Activated CD8-positive, alpha-beta T cell treated with anti-CD3 and anti-CD28 coated beads for 36 hours (primary cell): Measurements from ENCODE around the gene ZNRF2. TPM values are rescaled to one million over a fixed set of nuclear protein-coding genes. Genes with fewer than 3 reads are reported as not detected.
A peak's percentile ranks its signal among the peaks of the same experiment; 100 is the strongest.

Experiments
- ATAC-seq: fragments of 200-7000 bp; cut with Tn5 transposase; one replicate; pipeline ENCODE4 v1.10.0; 2021; ENCODE audit warnings: mild to moderate bottlenecking, moderate library complexity
- CTCF ChIA-PET: fragments of 350-600 bp; sonication (Branson Sonifier 250); formaldehyde crosslinking; loops from one replicate; lab custom pipeline; 2021; ENCODE audit warnings: antibody characterized with exemption; lab: Charles Lee
- POLR2A ChIA-PET: fragments of 350-600 bp; sonication (Branson Sonifier 250); formaldehyde crosslinking; loops from one replicate; lab custom pipeline; 2021; ENCODE audit warnings: antibody characterized with exemption; lab: Charles Lee
- DNase-seq: peaks from one replicate; pipeline ENCODE4 v3.0.0-alpha.2; 2020
- H3K27ac Mint-ChIP-seq: one replicate; pipeline ENCODE4 v1.8.0; 2021; ENCODE audit warnings: mild to moderate bottlenecking, mixed read lengths
- H3K27me3 Mint-ChIP-seq: one replicate; pipeline ENCODE4 v1.8.0; 2021; ENCODE audit warnings: mixed read lengths
- H3K36me3 Mint-ChIP-seq: one replicate; pipeline ENCODE4 v1.8.0; 2021; ENCODE audit warnings: low read depth, mixed read lengths
- H3K4me1 Mint-ChIP-seq: one replicate; pipeline ENCODE4 v1.8.0; 2021; ENCODE audit warnings: low read depth, mixed read lengths
- H3K4me3 Mint-ChIP-seq: one replicate; pipeline ENCODE4 v1.8.0; 2021; ENCODE audit warnings: mild to moderate bottlenecking, moderate library complexity, mixed read lengths
- H3K9me3 Mint-ChIP-seq: one replicate; pipeline ENCODE4 v1.8.0; 2021; ENCODE audit warnings: mixed read lengths
- intact Hi-C: fragments of 100-400 bp; cut with micrococcal nuclease; formaldehyde crosslinking; loops from one replicate; pipeline ENCODE4 v1.10.0; 2022
- total RNA-seq, 2 experiments: library from RNA; stranded (reverse); gene quantifications; one replicate each; pipeline ENCODE4 v1.2.3, GENCODE V29; 2021
- TF ChIP-seq, protein P1 (sequence below): fragments of 200-600 bp; IDR thresholded peaks from one replicate; pipeline ENCODE4 v1.8.0; 2022; ENCODE audit warnings: antibody characterized with exemption, mild to moderate bottlenecking

Gene ZNRF2
- total RNA-seq, 2 experiments from 2014 or later, result 8.9 to 9.7 TPM

DNA sequence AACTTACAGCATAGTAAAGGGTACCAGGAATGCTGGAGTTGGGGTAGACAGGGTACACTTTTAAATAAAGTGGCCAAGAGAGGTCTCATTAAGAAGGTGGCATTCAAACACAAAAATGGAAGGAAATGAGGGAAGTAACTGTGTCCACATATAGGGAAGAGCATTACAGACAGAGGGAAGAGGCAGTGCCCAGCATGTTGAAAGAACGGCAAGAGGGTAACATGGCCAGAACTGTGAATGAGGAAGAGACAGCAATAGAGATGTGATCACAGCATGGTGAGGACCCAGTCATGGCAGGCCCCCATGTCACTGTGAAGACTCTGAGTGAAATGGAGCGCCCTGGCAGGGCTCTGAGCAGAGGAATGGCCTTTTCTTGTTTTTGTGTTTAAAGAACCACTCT, 35.1 kb upstream of the ZNRF2 start:
- Mint-ChIP-seq H3K27me3 (no peaks in the 10 kb centered on the region), H3K36me3 (no peaks in the 10 kb centered on the region), H3K9me3 (no peaks in the 10 kb centered on the region), H3K4me3 (no peak overlapping the region), H3K4me1 (peaks cover 12% of the 10 kb centered on the region), H3K27ac (no peak overlapping the region)
- ChIA-PET CTCF (no interaction called here), POLR2A (no interaction called here)
- intact Hi-C loops, result no loop called here
- TF ChIP-seq, protein P1, sequence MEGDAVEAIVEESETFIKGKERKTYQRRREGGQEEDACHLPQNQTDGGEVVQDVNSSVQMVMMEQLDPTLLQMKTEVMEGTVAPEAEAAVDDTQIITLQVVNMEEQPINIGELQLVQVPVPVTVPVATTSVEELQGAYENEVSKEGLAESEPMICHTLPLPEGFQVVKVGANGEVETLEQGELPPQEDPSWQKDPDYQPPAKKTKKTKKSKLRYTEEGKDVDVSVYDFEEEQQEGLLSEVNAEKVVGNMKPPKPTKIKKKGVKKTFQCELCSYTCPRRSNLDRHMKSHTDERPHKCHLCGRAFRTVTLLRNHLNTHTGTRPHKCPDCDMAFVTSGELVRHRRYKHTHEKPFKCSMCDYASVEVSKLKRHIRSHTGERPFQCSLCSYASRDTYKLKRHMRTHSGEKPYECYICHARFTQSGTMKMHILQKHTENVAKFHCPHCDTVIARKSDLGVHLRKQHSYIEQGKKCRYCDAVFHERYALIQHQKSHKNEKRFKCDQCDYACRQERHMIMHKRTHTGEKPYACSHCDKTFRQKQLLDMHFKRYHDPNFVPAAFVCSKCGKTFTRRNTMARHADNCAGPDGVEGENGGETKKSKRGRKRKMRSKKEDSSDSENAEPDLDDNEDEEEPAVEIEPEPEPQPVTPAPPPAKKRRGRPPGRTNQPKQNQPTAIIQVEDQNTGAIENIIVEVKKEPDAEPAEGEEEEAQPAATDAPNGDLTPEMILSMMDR, result no peak
- ATAC-seq (no peak), DNase-seq (no peak)

DNA sequence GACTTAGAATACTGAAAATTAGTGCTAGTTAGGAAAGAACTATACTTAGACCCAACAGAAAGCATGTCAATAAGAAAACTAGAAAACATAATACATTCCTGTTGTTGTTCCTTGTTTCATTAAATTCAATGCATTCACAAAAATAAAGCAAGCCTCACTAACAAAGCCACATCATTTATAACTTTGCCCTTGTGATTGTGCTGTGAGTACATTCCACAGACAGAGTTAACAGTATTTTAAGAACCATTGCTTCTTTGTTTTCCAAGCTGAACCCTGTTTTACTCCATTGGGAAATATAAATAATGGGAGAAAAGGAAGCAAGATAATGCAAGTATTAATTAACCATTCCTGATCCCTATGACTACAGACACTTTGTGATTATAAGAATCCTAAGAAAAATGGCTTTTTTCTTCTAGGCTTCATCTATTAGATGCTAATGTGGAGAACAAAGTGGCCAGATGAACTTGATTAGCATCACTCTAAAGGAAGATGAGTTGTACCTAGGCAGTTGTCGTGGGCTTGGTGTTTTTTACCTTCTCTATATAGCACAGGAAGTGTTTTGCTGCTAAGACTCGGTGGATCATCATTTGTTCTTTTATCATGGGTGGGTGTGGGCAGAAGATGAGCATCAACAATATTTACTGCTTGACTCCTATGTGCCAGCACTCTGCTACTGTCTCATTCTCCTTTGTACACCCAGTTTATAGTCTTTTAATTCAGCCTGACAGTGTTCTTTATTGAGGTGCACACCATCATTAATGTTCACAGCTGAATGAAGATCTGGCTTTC, 34.2 kb upstream of the ZNRF2 start:
- Mint-ChIP-seq H3K4me3 (no peak overlapping the region), H3K36me3 (no peaks in the 10 kb centered on the region), H3K27ac (no peak overlapping the region), H3K4me1 (peaks cover 12% of the 10 kb centered on the region), H3K27me3 (no peaks in the 10 kb centered on the region), H3K9me3 (no peaks in the 10 kb centered on the region)
- intact Hi-C loops, result no loop called here
- DNase-seq (no peak), ATAC-seq (no peak)
- POLR2A ChIA-PET, result no interaction called here
- CTCF ChIA-PET, result interaction anchor here (1.2 kb wide), 1 partner anchor 146 kb away, joined by 3 read pairs; no protein-coding TSS in a partner anchor
- TF ChIP-seq, protein P1, result no peak

DNA sequence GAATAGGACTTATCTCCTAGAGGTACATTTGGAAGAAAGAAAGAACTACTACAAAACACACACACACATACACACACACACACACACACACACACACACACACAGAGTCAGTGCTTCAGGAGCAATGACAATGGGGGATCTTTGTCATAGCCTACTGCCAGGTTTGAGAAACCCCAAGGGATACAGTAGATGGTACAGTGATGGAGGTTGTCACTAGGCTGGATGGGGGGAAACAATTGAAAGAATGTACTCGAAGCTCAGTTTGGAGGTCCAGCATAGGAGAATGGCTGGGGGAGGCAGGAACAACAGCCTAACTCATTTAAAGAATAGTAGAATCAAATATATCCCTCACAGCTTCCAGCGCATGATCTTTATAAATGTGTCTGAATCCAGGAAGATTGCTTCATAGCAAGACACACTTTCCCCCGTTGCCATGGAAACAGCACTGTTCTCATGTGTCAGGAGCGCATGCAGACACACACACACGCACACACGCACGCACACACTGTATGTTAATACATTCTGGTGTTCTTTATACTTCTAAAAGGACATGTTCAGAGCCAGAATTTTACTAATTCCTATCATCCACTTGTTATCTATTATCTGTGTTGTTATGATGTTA, 32.6 kb upstream of the ZNRF2 start:
- H3K27me3 Mint-ChIP-seq, result no peaks in the 10 kb centered on the region
- no peak overlapping the region for H3K4me3 Mint-ChIP-seq
- ChIA-PET POLR2A (no interaction called here), CTCF (interaction anchor here (1.2 kb wide), 1 partner anchor 144 kb away, joined by 3 read pairs; no protein-coding TSS in a partner anchor)
- TF ChIP-seq, protein P1, result no peak
- H3K27ac Mint-ChIP-seq, result no peak overlapping the region
- no peak for DNase-seq
- H3K9me3 Mint-ChIP-seq, result no peaks in the 10 kb centered on the region
- no peaks in the 10 kb centered on the region for H3K36me3 Mint-ChIP-seq
- ATAC-seq, result no peak
- H3K4me1 Mint-ChIP-seq, result peaks cover 12% of the 10 kb centered on the region
- intact Hi-C loops, result no loop called here

DNA sequence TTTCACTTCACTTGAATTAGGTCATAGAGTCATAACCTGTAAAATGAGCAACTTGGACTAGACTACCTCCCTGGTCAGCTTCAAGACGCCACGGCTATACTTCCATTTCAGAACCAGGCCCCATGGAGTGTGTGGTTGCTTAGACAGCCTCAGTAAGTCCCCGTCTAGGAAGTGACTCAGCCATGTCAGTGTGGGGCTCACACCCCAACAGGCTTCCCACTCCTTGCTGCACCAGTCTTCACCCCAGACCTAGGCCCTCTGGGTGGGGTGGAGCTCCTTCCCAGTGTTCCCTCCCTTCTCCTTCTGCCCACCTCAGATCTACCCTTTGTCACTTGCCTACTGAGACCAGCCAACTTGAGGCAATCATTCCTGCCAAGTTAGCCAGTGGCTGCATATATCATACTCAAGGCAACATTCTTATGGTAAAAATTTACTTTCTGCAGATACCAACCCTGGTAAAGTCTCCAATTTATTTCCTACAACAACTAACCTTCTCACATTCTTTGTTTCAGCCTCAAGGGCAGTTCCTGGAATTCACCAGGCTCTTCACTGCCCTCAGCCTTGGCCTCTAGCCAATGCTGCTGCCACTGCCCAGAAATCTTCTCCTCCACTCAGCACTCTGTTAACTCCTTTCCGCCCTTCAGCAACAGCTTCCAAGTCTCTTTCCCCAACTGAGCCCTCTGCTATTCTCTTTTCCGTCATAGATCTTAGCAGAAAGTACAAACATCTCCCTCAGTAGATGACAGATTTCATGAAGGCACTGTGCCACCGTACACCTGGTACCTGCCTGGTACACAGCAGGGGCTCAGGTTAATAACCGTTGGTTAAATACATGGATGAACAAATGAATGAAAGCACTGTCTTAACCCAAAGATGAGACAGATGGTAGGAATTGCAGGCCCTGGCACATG, 31.3 kb upstream of the ZNRF2 start:
- Mint-ChIP-seq H3K9me3 (no peaks in the 10 kb centered on the region), H3K27ac (no peak overlapping the region), H3K4me1 (peaks cover 12% of the 10 kb centered on the region), H3K36me3 (no peaks in the 10 kb centered on the region), H3K27me3 (no peaks in the 10 kb centered on the region), H3K4me3 (no peak overlapping the region)
- ChIA-PET CTCF (interaction anchor here (0.6 kb wide), 1 partner anchor 108 kb away, joined by 3 read pairs; no protein-coding TSS in a partner anchor), POLR2A (no interaction called here)
- TF ChIP-seq, protein P1, result no peak
- DNase-seq (peak; percentile 9), ATAC-seq (peak; percentile 47)
- intact Hi-C loops, result no loop called here
